IMR-90 (cell line): ENCODE data around the gene ISG15.
A peak's percentile ranks its signal among the peaks of the same experiment; 100 is the strongest.

ENCODE experiments used
- CEBPB ChIP-seq: IDR thresholded peaks from 2 replicates; pipeline ENCODE4 v1.6.1; 2012; ENCODE audit warnings: low read depth, low read length, improper control_type of control experiment
- CHD1 ChIP-seq: IDR thresholded peaks from 2 replicates; pipeline ENCODE4 v1.6.1; 2012; ENCODE audit warnings: low read depth, low read length, improper control_type of control experiment
- MAFK ChIP-seq: IDR thresholded peaks from 2 replicates; pipeline ENCODE4 v1.6.1; 2012; ENCODE audit warnings: low read depth, low read length, improper control_type of control experiment
- MXI1 ChIP-seq: IDR thresholded peaks from 2 replicates; pipeline ENCODE4 v1.6.1; 2012; ENCODE audit warnings: low read depth, mild to moderate bottlenecking, low read length, moderate library complexity, borderline replicate concordance
- POLR2A ChIP-seq: IDR thresholded peaks from 2 replicates; pipeline ENCODE4 v1.6.1; 2012; ENCODE audit warnings: mild to moderate bottlenecking, low read depth, low read length
- RAD21 ChIP-seq: IDR thresholded peaks from 2 replicates; pipeline ENCODE4 v1.6.1; 2012; ENCODE audit warnings: low read length, improper control_type of control experiment
- RFX5 ChIP-seq: IDR thresholded peaks from 2 replicates; pipeline ENCODE4 v1.8.0; 2012; ENCODE audit warnings: low read depth, mild to moderate bottlenecking, low read length, moderate library complexity
- SMC3 ChIP-seq: fragments of 150-350 bp; IDR thresholded peaks from 2 replicates; pipeline ENCODE4 v1.6.1; 2016; ENCODE audit warnings: low read depth, mild to moderate bottlenecking, antibody characterized with exemption, low read length, moderate library complexity
- TF ChIP-seq, protein P1 (sequence below): conservative IDR thresholded peaks from 2 replicates; pipeline ENCODE4 v1.5.1; 2012; ENCODE audit warnings: mild to moderate bottlenecking, low read depth, low read length, improper control_type of control experiment
- TF ChIP-seq, protein P2 (sequence below): fragments of 150-350 bp; IDR thresholded peaks from 2 replicates; pipeline ENCODE4 v1.6.1; 2017; ENCODE audit warnings: mild to moderate bottlenecking, antibody characterized with exemption, low read length, low read depth
- TF ChIP-seq, protein P3 (sequence below): fragments of 150-350 bp; IDR thresholded peaks from 2 replicates; pipeline ENCODE4 v1.6.1; 2016; ENCODE audit warnings: low read depth, mild to moderate bottlenecking, low read length, moderate library complexity, borderline replicate concordance

DNA sequence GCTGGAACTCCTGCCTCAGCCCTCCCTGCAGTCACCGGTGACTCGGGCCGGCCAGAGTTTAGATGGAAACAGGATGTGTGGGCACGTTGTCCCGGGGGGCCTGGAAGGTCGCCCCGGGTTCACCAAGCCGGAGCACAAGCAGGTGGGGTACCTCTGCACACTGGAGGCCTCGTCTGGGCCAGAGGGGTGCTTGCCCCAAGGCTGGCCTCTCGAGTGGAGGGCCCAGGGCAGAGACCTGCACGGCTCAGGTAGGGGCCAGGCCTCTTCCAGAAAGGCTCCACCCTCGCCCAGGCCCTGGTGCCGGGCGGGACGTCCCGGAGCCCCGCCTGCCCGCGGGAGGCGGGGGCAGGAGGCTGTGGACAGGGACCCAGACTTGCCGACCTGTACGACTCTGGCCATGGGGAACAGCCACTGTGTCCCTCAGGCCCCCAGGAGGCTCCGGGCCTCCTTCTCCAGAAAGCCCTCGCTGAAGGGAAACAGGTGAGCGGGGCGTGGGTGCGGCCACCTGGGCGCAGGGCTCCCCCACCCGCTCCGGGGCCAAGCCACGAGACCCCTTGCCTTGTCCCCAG, 47.1 kb upstream of the ISG15 start, which contains the start of gene PLEKHN1:
- TF ChIP-seq MXI1 (no peak), POLR2A (0 out of 2 replicates have a peak, but pooled peaks have one; percentile 22), MAFK (no peak), CEBPB (no peak), RAD21 (no peak), RFX5 (no peak), CHD1 (no peak), SMC3 (no peak)
- TF ChIP-seq, protein P1, sequence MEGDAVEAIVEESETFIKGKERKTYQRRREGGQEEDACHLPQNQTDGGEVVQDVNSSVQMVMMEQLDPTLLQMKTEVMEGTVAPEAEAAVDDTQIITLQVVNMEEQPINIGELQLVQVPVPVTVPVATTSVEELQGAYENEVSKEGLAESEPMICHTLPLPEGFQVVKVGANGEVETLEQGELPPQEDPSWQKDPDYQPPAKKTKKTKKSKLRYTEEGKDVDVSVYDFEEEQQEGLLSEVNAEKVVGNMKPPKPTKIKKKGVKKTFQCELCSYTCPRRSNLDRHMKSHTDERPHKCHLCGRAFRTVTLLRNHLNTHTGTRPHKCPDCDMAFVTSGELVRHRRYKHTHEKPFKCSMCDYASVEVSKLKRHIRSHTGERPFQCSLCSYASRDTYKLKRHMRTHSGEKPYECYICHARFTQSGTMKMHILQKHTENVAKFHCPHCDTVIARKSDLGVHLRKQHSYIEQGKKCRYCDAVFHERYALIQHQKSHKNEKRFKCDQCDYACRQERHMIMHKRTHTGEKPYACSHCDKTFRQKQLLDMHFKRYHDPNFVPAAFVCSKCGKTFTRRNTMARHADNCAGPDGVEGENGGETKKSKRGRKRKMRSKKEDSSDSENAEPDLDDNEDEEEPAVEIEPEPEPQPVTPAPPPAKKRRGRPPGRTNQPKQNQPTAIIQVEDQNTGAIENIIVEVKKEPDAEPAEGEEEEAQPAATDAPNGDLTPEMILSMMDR: no peak
- TF ChIP-seq, protein P2, sequence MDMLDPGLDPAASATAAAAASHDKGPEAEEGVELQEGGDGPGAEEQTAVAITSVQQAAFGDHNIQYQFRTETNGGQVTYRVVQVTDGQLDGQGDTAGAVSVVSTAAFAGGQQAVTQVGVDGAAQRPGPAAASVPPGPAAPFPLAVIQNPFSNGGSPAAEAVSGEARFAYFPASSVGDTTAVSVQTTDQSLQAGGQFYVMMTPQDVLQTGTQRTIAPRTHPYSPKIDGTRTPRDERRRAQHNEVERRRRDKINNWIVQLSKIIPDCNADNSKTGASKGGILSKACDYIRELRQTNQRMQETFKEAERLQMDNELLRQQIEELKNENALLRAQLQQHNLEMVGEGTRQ: no peak
- TF ChIP-seq, protein P3, sequence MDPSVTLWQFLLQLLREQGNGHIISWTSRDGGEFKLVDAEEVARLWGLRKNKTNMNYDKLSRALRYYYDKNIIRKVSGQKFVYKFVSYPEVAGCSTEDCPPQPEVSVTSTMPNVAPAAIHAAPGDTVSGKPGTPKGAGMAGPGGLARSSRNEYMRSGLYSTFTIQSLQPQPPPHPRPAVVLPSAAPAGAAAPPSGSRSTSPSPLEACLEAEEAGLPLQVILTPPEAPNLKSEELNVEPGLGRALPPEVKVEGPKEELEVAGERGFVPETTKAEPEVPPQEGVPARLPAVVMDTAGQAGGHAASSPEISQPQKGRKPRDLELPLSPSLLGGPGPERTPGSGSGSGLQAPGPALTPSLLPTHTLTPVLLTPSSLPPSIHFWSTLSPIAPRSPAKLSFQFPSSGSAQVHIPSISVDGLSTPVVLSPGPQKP: no peak
